ENCODE results near the gene NHS. TPM values are rescaled to one million over a fixed set of nuclear protein-coding genes. Genes with fewer than 3 reads are reported as not detected.

Gene NHS
- total RNA-seq, 2 donors from 2014 or later = 6.0 to 7.3 TPM

- Histone ChIP-seq H3K9ac (ENCODE audit: extremely low read depth, low read length, poor library complexity, severe bottlenecking) (no peak overlapping the region), H3K4me3 (ENCODE audit: low read length) (no peak overlapping the region), H3K27ac (ENCODE audit: low read depth, low read length) (no peak overlapping the region), H3K9me3 (ENCODE audit: control insufficient read depth, low read length) (no peaks in the 10 kb centered on the region), H3K4me1 (ENCODE audit: control insufficient read depth, insufficient read depth, low read length) (no peaks in the 10 kb centered on the region), H3K27me3 (ENCODE audit: control insufficient read depth, insufficient read depth, low read length, poor library complexity, severe bottlenecking) (no peaks in the 10 kb centered on the region), H3K36me3 (ENCODE audit: control insufficient read depth, insufficient read depth, low read length) (no peaks in the 10 kb centered on the region)
- no peak overlapping the region for H3K27ac Mint-ChIP-seq
- peaks cover 30% of the 10 kb centered on the region for H3K4me1 Mint-ChIP-seq
- no peaks in the 10 kb centered on the region for H3K9me3 Mint-ChIP-seq
- WGBS, 2 experiments (ENCODE audit: insufficient coverage in 1 of 2, insufficient read length in 1 of 2) = 92 to 100% methylated on average over 1 to 4 of the region's 4 CpGs
- no peaks in the 10 kb centered on the region for H3K27me3 Mint-ChIP-seq (ENCODE audit: insufficient read depth)
- no peak for DNase-seq
- no peak for TF ChIP-seq CTCF (conservative IDR thresholded peaks at IDR 0.05)
- H3K36me3 Mint-ChIP-seq (ENCODE audit: low read depth) = no peaks in the 10 kb centered on the region
- H3K4me3 Mint-ChIP-seq = no peak overlapping the region
Observed at GRCh38 chrX:17459008-17459611, 84.1 kb downstream of the NHS start.

- H3K27me3 Mint-ChIP-seq (ENCODE audit: insufficient read depth) = no peaks in the 10 kb centered on the region
- DNase-seq = no peak
- Histone ChIP-seq H3K27me3 (ENCODE audit: control insufficient read depth, insufficient read depth, low read length, poor library complexity, severe bottlenecking) (no peaks in the 10 kb centered on the region), H3K27ac (ENCODE audit: low read depth, low read length) (no peak overlapping the region), H3K4me1 (ENCODE audit: control insufficient read depth, insufficient read depth, low read length) (no peaks in the 10 kb centered on the region), H3K9ac (ENCODE audit: extremely low read depth, low read length, poor library complexity, severe bottlenecking) (no peak overlapping the region), H3K36me3 (ENCODE audit: control insufficient read depth, insufficient read depth, low read length) (no peaks in the 10 kb centered on the region), H3K4me3 (ENCODE audit: low read length) (no peak overlapping the region), H3K9me3 (ENCODE audit: control insufficient read depth, low read length) (no peaks in the 10 kb centered on the region)
- H3K36me3 Mint-ChIP-seq (ENCODE audit: low read depth) = no peaks in the 10 kb centered on the region
- no peak overlapping the region for H3K4me3 Mint-ChIP-seq
- no peak for TF ChIP-seq CTCF (conservative IDR thresholded peaks at IDR 0.05)
- no peak overlapping the region for H3K27ac Mint-ChIP-seq
- H3K4me1 Mint-ChIP-seq = peaks cover 35% of the 10 kb centered on the region
- H3K9me3 Mint-ChIP-seq = no peaks in the 10 kb centered on the region
- no CpG with 5 or more reads among the region's 1 CpG for WGBS, 2 experiments (ENCODE audit: insufficient coverage in 1 of 2, insufficient read length in 1 of 2)
Observed at GRCh38 chrX:17459661-17460060, 84.7 kb downstream of the NHS start.

- WGBS, 2 experiments (ENCODE audit: insufficient coverage in 1 of 2, insufficient read length in 1 of 2) = no CpG with 5 or more reads among the region's 1 CpG
- Histone ChIP-seq H3K4me3 (ENCODE audit: low read length) (no peak overlapping the region), H3K9me3 (ENCODE audit: control insufficient read depth, low read length) (no peaks in the 10 kb centered on the region), H3K27ac (ENCODE audit: low read depth, low read length) (no peak overlapping the region), H3K27me3 (ENCODE audit: control insufficient read depth, insufficient read depth, low read length, poor library complexity, severe bottlenecking) (no peaks in the 10 kb centered on the region), H3K4me1 (ENCODE audit: control insufficient read depth, insufficient read depth, low read length) (no peaks in the 10 kb centered on the region), H3K36me3 (ENCODE audit: control insufficient read depth, insufficient read depth, low read length) (no peaks in the 10 kb centered on the region), H3K9ac (ENCODE audit: extremely low read depth, low read length, poor library complexity, severe bottlenecking) (no peak overlapping the region)
- no peaks in the 10 kb centered on the region for H3K9me3 Mint-ChIP-seq
- H3K27me3 Mint-ChIP-seq (ENCODE audit: insufficient read depth) = no peaks in the 10 kb centered on the region
- no peak for DNase-seq
- no peak overlapping the region for H3K4me3 Mint-ChIP-seq
- H3K27ac Mint-ChIP-seq = no peak overlapping the region
- H3K36me3 Mint-ChIP-seq (ENCODE audit: low read depth) = no peaks in the 10 kb centered on the region
- peaks cover 39% of the 10 kb centered on the region for H3K4me1 Mint-ChIP-seq
- TF ChIP-seq CTCF (conservative IDR thresholded peaks at IDR 0.05) = no peak
Observed at GRCh38 chrX:17462881-17463280, 87.9 kb downstream of the NHS start.
